ENCODE results near the gene GABRQ. TPM values are rescaled to one million over a fixed set of nuclear protein-coding genes. Genes with fewer than 3 reads are reported as not detected.
"Not testable (repeated sequence)": the region's sequence is repeated elsewhere in the genome, so short reads cannot be mapped to it uniquely, and the experiment has no call there.

The GABRQ gene
- total RNA-seq, 2 donors from 2014 or later = not detected

DNA sequence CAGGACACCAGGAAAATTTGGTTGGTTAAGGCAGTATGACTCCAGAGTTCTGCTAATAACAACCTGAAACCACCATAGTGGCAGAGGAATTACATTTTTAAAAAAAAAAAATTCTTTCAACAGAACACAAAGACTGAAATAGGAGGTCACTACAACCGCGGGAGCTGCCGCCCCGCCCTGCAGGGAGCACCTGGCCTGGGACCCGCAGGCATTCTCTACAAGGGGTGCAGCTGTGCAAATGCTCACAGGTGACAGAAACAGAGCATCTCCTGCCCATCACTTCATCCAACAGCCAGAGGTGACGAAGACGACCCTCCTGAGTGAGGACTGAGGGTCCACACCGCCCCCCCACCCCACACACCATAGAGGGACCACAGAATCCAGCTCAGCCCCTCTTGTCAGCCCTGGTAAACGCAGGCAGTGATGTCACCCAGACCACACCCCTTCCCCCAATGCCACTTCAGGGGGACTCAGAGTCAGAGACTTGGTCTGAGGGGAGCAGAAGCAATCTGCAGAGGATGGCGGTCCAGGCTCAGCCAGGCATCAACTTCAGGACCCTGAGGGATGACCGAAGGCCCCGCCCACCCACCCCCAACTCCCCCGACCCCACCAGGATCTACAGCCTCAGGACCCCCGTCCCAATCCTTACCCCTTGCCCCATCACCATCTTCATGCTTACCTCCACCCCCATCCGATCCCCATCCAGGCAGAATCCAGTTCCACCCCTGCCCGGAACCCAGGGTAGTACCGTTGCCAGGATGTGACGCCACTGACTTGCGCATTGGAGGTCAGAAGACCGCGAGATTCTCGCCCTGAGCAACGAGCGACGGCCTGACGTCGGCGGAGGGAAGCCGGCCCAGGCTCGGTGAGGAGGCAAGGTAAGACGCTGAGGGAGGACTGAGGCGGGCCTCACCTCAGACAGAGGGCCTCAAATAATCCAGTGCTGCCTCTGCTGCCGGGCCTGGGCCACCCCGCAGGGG lies 60.5 kb downstream of the GABRQ start, which contains the start of gene MAGEA3:
MAGEA3 (plus strand) TSS at position 843 of the 980 bp plus-strand sequence. CDS start 2,039 bp downstream, outside the sequence.
- not testable (repeated sequence) for H3K27ac Mint-ChIP-seq; H3K36me3 Mint-ChIP-seq (ENCODE audit: low read depth)

DNA sequence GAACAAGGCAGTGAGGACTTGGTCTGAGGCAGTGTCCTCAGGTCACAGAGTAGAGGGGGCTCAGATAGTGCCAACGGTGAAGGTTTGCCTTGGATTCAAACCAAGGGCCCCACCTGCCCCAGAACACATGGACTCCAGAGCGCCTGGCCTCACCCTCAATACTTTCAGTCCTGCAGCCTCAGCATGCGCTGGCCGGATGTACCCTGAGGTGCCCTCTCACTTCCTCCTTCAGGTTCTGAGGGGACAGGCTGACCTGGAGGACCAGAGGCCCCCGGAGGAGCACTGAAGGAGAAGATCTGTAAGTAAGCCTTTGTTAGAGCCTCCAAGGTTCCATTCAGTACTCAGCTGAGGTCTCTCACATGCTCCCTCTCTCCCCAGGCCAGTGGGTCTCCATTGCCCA lies 62.7 kb downstream of the GABRQ start:
- ATAC-seq; H3K9me3 ChIP-seq (ENCODE audit: control insufficient read depth, low read length, poor library complexity, severe bottlenecking); H3K4me3 Mint-ChIP-seq; H3K36me3 Mint-ChIP-seq (ENCODE audit: low read depth); H3K27me3 Mint-ChIP-seq; H3K27ac Mint-ChIP-seq; H3K4me1 Mint-ChIP-seq; DNase-seq: not testable (repeated sequence)

More for the DNA sequence above, 60.5 kb downstream of the GABRQ start, which contains the start of gene MAGEA3:
- not testable (repeated sequence) for DNase-seq; H3K9me3 ChIP-seq (ENCODE audit: control insufficient read depth, low read length, poor library complexity, severe bottlenecking); H3K4me1 Mint-ChIP-seq; H3K27me3 Mint-ChIP-seq; ATAC-seq; H3K4me3 Mint-ChIP-seq

DNA sequence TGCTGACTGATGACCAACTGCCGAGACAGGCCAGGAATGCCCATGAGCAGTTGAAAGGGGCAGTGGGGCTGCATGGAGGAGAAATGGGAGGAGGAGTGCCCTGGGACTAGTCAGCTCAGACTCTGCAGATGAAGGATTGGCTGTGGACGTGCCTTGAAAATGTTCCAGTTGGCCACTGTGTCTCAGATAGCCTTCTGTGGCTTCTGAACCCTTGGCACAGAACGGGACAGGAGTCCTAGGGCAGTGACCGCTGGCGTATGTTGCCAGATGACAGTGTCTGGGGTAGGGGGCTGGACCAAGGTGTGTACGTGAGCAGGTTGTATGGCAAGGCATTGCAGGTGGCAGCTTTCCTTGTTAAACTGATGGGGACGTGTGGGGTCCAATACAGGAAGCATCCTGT lies 68.8 kb downstream of the GABRQ start:
- H3K27me3 Mint-ChIP-seq; H3K9me3 ChIP-seq (ENCODE audit: control insufficient read depth, low read length, poor library complexity, severe bottlenecking); H3K4me1 Mint-ChIP-seq; ATAC-seq; H3K4me3 Mint-ChIP-seq; H3K36me3 Mint-ChIP-seq (ENCODE audit: low read depth); H3K27ac Mint-ChIP-seq; DNase-seq: not testable (repeated sequence)

Other genes with a start within 250 kb of the GABRQ start
- gene GABRA3, start 186.6 kb upstream of the GABRQ start, total RNA-seq = not detected
- gene MAGEA3, start 60.9 kb downstream of the GABRQ start, total RNA-seq = not detected
- not detected for gene CSAG2, start 71.4 kb downstream of the GABRQ start, total RNA-seq
- not detected for gene MAGEA2B, start 76.7 kb downstream of the GABRQ start, total RNA-seq
- not detected for gene CSAG1, start 95.8 kb downstream of the GABRQ start, total RNA-seq
- not detected for gene MAGEA12, start 95.9 kb downstream of the GABRQ start, total RNA-seq
- gene MAGEA2, start 115.9 kb downstream of the GABRQ start, total RNA-seq = not detected
- not detected for gene CSAG3, start 121.3 kb downstream of the GABRQ start, total RNA-seq
- gene MAGEA6, start 131.8 kb downstream of the GABRQ start, total RNA-seq = not detected
- gene CETN2, start 192.9 kb downstream of the GABRQ start, total RNA-seq = 1 to 10 TPM; 7.5 to 9.4 TPM
- 1 to 10 TPM; 4.3 to 5.3 TPM for gene NSDHL, start 193.2 kb downstream of the GABRQ start, total RNA-seq

Measured in T-helper 17 cell (primary cell).